NB4 (cell line): ENCODE results near the gene ATP5ME.

ENCODE experiments used
- POLR2A ChIP-seq: IDR thresholded peaks from 2 replicates; pipeline ENCODE4 v1.6.1; 2011; ENCODE audit warnings: mild to moderate bottlenecking; ENCODE audit not compliant: insufficient read length; ENCODE audit errors: extremely low read depth
- TF ChIP-seq, protein P1 (sequence below): IDR thresholded peaks from one replicate; pipeline ENCODE4 v1.5.1; 2012; ENCODE audit warnings: low read depth, low read length
- TF ChIP-seq, protein P2 (sequence below): IDR thresholded peaks from 2 replicates; pipeline ENCODE4 v1.6.1; 2011; ENCODE audit warnings: low read depth, low read length

DNA sequence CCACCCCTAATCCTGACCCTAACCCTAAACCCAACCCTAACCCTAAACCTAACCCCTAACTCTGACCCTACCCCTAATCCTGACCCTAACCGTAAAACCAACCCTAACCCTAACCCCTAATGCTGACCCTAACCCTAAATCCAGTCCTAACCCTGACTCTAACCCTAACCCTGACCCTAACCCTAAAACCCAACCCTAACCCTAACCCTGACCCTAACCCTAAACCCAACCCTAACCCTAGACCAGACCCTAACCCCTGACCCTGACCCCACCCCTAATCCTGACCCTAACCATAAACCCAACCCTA lies 30.8 kb upstream of the ATP5ME start:
- TF ChIP-seq, protein P1, sequence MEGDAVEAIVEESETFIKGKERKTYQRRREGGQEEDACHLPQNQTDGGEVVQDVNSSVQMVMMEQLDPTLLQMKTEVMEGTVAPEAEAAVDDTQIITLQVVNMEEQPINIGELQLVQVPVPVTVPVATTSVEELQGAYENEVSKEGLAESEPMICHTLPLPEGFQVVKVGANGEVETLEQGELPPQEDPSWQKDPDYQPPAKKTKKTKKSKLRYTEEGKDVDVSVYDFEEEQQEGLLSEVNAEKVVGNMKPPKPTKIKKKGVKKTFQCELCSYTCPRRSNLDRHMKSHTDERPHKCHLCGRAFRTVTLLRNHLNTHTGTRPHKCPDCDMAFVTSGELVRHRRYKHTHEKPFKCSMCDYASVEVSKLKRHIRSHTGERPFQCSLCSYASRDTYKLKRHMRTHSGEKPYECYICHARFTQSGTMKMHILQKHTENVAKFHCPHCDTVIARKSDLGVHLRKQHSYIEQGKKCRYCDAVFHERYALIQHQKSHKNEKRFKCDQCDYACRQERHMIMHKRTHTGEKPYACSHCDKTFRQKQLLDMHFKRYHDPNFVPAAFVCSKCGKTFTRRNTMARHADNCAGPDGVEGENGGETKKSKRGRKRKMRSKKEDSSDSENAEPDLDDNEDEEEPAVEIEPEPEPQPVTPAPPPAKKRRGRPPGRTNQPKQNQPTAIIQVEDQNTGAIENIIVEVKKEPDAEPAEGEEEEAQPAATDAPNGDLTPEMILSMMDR = no peak
- TF ChIP-seq POLR2A = no peak
- TF ChIP-seq, protein P2, sequence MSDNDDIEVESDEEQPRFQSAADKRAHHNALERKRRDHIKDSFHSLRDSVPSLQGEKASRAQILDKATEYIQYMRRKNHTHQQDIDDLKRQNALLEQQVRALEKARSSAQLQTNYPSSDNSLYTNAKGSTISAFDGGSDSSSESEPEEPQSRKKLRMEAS = no peak
